Neutrophil (primary cell): ENCODE data around the gene NATD1.

ENCODE experiments used
- H3K27ac ChIP-seq: fragments of 200-600 bp; sonication (generic); 2 replicates; pipeline ENCODE4 v1.5.1; 2016; ENCODE audit warnings: mild to moderate bottlenecking, moderate library complexity
- H3K27me3 ChIP-seq: fragments of 200-600 bp; sonication (generic); 2 replicates; pipeline ENCODE4 v1.6.0; 2016; ENCODE audit warnings: mild to moderate bottlenecking
- H3K36me3 ChIP-seq: fragments of 200-600 bp; sonication (generic); 2 replicates; pipeline ENCODE4 v1.5.1; 2017
- H3K4me1 ChIP-seq, 2 experiments: fragments of 200-600 bp in 1 of 2; sonication (generic) in 1 of 2; 1 replicate in 1 of 2; 2 replicates in 1 of 2; pipeline versions ENCODE4 v1.5.1 to v1.6.1; 2013 to 2016; ENCODE audit warnings: low read depth in 1 of 2, low read length in 1 of 2, mild to moderate bottlenecking in 1 of 2, moderate library complexity in 1 of 2; ENCODE audit not compliant: control insufficient read depth in 1 of 2, insufficient read depth in 1 of 2
- H3K4me3 ChIP-seq, 2 experiments: fragments of 200-600 bp in 1 of 2; sonication (generic) in 1 of 2; 1 replicate in 1 of 2; 2 replicates in 1 of 2; pipeline ENCODE4 v1.5.1; 2013 to 2016; ENCODE audit warnings: low read depth in 1 of 2, low read length in 1 of 2, mild to moderate bottlenecking in 1 of 2, moderate library complexity in 1 of 2
- H3K9me3 ChIP-seq: fragments of 200-600 bp; sonication (generic); 2 replicates; pipeline ENCODE4 v1.5.1; 2016
- TF ChIP-seq, protein P1 (sequence below): fragments of 200-600 bp; sonication (generic); IDR thresholded peaks from 2 replicates; pipeline ENCODE4 v1.5.1; 2016; ENCODE audit warnings: antibody characterized with exemption

Gene NATD1

GRCh38 chr17:21268596-21269188, 15.5 kb upstream of the NATD1 start:
- TF ChIP-seq, protein P1, sequence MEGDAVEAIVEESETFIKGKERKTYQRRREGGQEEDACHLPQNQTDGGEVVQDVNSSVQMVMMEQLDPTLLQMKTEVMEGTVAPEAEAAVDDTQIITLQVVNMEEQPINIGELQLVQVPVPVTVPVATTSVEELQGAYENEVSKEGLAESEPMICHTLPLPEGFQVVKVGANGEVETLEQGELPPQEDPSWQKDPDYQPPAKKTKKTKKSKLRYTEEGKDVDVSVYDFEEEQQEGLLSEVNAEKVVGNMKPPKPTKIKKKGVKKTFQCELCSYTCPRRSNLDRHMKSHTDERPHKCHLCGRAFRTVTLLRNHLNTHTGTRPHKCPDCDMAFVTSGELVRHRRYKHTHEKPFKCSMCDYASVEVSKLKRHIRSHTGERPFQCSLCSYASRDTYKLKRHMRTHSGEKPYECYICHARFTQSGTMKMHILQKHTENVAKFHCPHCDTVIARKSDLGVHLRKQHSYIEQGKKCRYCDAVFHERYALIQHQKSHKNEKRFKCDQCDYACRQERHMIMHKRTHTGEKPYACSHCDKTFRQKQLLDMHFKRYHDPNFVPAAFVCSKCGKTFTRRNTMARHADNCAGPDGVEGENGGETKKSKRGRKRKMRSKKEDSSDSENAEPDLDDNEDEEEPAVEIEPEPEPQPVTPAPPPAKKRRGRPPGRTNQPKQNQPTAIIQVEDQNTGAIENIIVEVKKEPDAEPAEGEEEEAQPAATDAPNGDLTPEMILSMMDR: no peak
- Histone ChIP-seq H3K4me1 (no peaks in the 10 kb centered on the region), H3K27ac (no peak overlapping the region), H3K4me3 (no peak overlapping the region), H3K9me3 (no peaks in the 10 kb centered on the region), H3K27me3 (no peaks in the 10 kb centered on the region), H3K36me3 (no peaks in the 10 kb centered on the region)

- H3K27ac ChIP-seq: no peak overlapping the region
- no peak overlapping the region for H3K4me3 ChIP-seq
- TF ChIP-seq, protein P1: no peak
- H3K9me3 ChIP-seq: no peaks in the 10 kb centered on the region
- no peaks in the 10 kb centered on the region for H3K36me3 ChIP-seq
- H3K4me1 ChIP-seq: no peaks in the 10 kb centered on the region
- no peaks in the 10 kb centered on the region for H3K27me3 ChIP-seq
Measured at GRCh38 chr17:21263376-21263775, 10.2 kb upstream of the NATD1 start.

DNA sequence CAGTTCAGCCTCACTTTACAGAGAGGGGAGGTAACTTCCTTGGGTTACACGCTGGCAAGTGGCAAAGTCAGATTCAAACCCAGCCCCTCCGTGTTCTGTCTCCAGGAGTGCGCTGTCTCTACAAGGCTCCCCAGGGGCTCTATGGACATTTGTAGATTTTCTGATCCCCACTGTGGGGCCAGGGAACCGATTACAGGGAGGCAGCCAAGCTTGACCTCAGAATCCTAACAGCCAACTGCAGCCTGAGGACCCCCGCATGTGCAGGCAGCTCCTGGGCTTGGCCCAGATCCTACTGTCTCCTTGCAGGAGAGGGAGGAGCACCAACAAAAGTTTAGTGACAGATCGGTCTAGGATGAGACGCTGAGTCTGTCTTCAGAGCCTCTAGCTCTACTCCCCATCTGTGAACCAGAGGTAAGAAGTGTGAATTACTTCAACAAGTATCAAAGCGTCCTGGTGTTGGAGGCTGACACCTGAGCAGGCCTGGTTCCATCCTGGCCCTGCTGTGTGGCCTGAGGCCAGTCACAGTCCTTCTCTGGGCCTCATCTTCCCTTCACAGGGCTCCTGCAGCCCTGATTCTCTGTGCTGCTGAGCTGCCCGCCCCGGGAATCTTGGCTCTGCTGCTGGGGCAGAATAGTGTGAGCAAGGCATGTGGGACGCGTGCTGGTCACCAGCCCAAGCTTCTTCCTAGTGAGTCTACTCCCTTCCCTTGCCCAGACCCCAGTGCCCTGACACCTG, 9.2 kb upstream of the NATD1 start:
- TF ChIP-seq, protein P1: no peak
- Histone ChIP-seq H3K4me1 (no peaks in the 10 kb centered on the region), H3K9me3 (no peaks in the 10 kb centered on the region), H3K4me3 (no peak overlapping the region), H3K27me3 (no peaks in the 10 kb centered on the region), H3K27ac (no peak overlapping the region), H3K36me3 (no peaks in the 10 kb centered on the region)

GRCh38 chr17:21258593-21258992, 5.4 kb upstream of the NATD1 start:
- Histone ChIP-seq H3K9me3 (no peaks in the 10 kb centered on the region), H3K27me3 (no peaks in the 10 kb centered on the region), H3K27ac (no peak overlapping the region), H3K36me3 (no peaks in the 10 kb centered on the region), H3K4me3 (no peak overlapping the region), H3K4me1 (peaks cover 6 to 12% of the 10 kb centered on the region in 2 experiments)
- TF ChIP-seq, protein P1: no peak

DNA sequence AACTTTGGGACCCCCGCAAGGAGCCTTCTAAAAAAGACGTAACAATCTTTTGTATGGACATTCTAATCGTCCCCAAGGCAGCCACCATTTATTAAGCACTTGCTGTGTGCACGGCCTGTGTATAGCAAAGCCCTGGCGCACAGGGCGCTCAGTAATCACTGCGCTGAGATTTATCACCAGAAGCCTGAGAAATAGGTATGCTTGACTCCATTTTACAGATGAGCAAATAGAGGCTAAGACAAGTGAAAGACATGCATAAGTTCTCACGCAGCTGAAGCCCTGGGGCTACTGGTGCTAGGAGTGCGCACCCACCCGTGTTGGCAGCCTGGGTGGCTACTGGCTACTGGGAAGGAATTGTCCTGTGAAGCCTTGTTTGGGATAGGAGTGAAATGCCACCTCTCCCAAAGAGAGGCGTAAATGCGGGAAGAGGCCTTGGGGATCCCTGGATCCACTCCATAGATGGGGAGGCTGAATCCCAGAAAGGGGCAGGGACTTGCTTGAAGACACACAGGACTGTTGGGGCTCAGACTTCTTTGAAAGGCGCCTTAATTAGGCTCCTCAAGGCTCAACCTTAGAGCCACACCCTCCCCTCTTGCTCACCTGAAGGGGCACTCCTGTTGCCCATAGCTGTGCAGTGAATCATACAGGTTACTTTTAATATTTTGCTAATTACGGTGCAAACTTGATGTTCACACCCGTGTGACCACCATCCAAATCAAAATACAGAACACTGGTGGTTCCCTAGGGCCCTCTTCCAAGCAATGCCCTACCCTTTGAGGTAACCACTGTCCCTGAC, 634 bp upstream of the NATD1 start:
- Histone ChIP-seq H3K9me3 (no peaks in the 10 kb centered on the region), H3K4me1 (peaks cover 39 to 49% of the 10 kb centered on the region in 2 experiments), H3K36me3 (peaks cover 7% of the 10 kb centered on the region), H3K27ac (peak overlapping the region; percentile 92), H3K27me3 (no peaks in the 10 kb centered on the region), H3K4me3 (peak overlapping the region; percentile 75 to 91)
- TF ChIP-seq, protein P1: no peak
